Epidermal melanocyte (primary cell): Measurements from ENCODE around the gene ZNF436.

Experiments
- DNase-seq: peaks from one replicate; pipeline ENCODE4 v3.0.0; 2011; ENCODE audit warnings: low spot score; ENCODE audit not compliant: insufficient read length

Gene ZNF436

GRCh38 chr1:23366598-23366997 lies 3.0 kb downstream of the ZNF436 start:
- DNase-seq = no peak

GRCh38 chr1:23366146-23366545 lies 3.5 kb downstream of the ZNF436 start:
- no peak for DNase-seq

GRCh38 chr1:23362218-23362713 lies 7.4 kb downstream of the ZNF436 start:
- DNase-seq = no peak

- DNase-seq = no peak
These were observed 11.2 kb downstream of the ZNF436 start for GRCh38 chr1:23358310-23358875.

- DNase-seq = no peak
These were observed 12.3 kb downstream of the ZNF436 start for GRCh38 chr1:23357138-23357908.

- no peak for DNase-seq
These were observed 13.0 kb downstream of the ZNF436 start for GRCh38 chr1:23356471-23357137.

- DNase-seq = no peak
These were observed 15.4 kb downstream of the ZNF436 start for GRCh38 chr1:23354245-23354644.

GRCh38 chr1:23352096-23352695 lies 17.4 kb downstream of the ZNF436 start:
- DNase-seq = no peak

- no peak for DNase-seq
These were observed 23.7 kb downstream of the ZNF436 start for GRCh38 chr1:23345920-23346319.

- no peak for DNase-seq
These were observed 24.6 kb downstream of the ZNF436 start for GRCh38 chr1:23344987-23345472.

- DNase-seq = peak; percentile 95
These were observed 25.3 kb downstream of the ZNF436 start, which contains the start of gene HNRNPR for GRCh38 chr1:23344111-23344986. Gene HNRNPR (minus strand): TSS chr1:23344284. CDS start chr1:23341008, 3,276 bp downstream.

- DNase-seq = no peak
These were observed 26.2 kb downstream of the ZNF436 start for GRCh38 chr1:23343221-23344110.

- no peak for DNase-seq
These were observed 27.5 kb downstream of the ZNF436 start for GRCh38 chr1:23341931-23342692.

- no peak for DNase-seq
These were observed 30.0 kb downstream of the ZNF436 start for GRCh38 chr1:23339632-23340031.

- no peak for DNase-seq
These were observed 31.8 kb downstream of the ZNF436 start for GRCh38 chr1:23337869-23338268.

GRCh38 chr1:23331713-23332112 lies 37.9 kb downstream of the ZNF436 start:
- DNase-seq = no peak

GRCh38 chr1:23330846-23331245 lies 38.8 kb downstream of the ZNF436 start:
- DNase-seq = no peak

- no peak for DNase-seq
These were observed 44.2 kb downstream of the ZNF436 start for GRCh38 chr1:23325393-23325792.

GRCh38 chr1:23322770-23323169 lies 46.9 kb downstream of the ZNF436 start:
- DNase-seq = no peak
